NCI-H345 treated with DMSO at 0.1 percent for 48 hours (cell line): ENCODE results near the gene RAET1L.
A peak's percentile ranks its signal among the peaks of the same experiment; 100 is the strongest.
"Not testable (repeated sequence)": the region's sequence is repeated elsewhere in the genome, so short reads cannot be mapped to it uniquely, and the experiment has no call there.

Experiments used
- DNase-seq: peaks from one replicate; lab custom pipeline; 2025; ENCODE audit not compliant: unreplicated experiment; lab: John Stamatoyannopoulos, UW

Gene RAET1L

GRCh38 chr6:150025201-150025917 lies at the start of gene RAET1L:
RAET1L (minus strand) TSS chr6:150025532; CDS start chr6:150025471, 61 bp downstream.
- DNase-seq: no peak

DNA sequence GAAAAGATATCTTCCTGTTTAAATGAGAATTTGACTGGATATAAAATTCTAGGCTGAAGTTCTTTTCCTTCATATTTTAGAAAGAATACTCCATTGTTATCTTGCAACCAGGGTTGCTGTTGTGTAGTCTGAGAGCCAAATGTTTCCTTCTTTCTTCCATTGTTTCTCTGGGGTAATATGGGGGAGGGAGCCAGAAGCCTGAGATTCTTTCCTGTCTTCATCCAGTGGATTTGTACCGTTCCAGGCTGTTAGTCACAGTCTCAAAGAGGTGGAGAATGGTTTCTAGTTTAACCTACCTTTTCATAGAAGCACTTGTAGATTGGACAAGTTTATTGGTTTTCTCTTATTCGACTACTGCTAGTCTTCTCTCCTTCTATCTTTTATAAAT lies 49.7 kb upstream of the RAET1L start:
- no peak for DNase-seq

- not testable (repeated sequence) for DNase-seq
These were observed 49.2 kb upstream of the RAET1L start for GRCh38 chr6:150074396-150075033.

GRCh38 chr6:150072201-150072600 lies 46.9 kb upstream of the RAET1L start:
- DNase-seq: no peak

- DNase-seq: no peak
These were observed 45.0 kb upstream of the RAET1L start for GRCh38 chr6:150070236-150070818.

- DNase-seq: no peak
These were observed 44.4 kb upstream of the RAET1L start for GRCh38 chr6:150069706-150070105.

DNA sequence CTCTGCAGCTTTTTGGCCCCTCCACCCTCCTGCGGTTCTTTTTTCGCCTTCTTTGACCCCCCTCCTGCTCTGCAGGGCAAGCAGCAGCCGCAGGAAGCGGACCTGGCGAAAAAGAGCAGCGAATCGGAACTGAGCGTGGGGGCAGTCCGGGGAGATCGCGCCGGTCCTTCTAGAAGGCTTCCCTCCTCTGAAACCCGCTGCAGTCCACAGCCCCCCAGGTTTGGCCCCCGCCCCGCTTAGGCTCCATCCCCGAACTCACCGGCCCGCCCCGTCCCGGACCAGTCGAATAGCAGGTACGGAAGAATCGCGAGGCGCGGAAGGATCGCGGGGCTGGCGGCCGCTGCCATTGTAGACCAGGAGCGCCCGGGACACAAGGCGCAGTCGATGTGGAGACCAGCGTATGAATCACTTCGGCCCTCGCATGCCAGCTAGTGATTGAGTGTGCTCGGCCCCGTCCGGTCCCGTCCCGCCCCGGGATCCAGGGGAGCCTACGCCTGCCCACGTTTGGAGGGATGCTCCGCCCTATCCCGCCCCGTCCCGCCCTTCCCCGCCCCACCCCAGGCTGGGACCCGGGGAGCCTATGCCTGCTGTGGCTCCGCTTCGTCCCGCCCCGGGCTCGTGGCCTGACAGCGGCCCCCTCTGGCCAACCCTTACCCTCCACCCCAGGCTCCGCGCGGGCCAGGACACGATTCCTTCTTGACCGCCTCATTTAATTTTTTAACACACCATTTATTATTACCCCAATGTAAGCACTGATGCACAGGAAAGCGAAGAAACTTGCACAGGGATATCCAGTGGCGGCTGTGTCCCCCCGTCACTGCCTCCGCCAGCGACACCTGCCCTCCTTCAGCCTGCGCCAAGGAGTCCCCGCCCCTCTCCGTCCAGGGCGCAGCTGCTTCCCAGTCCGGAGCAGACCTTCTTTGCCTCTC lies 43.7 kb upstream of the RAET1L start, which contains the start of gene ULBP3:
Gene ULBP3, minus strand, starts transcription at position 402 of the 929 bp plus-strand sequence. Its CDS starts 55 bp downstream, at position 347.
- DNase-seq: peak; percentile 51

- no peak for DNase-seq
These were observed 42.8 kb upstream of the RAET1L start for GRCh38 chr6:150068151-150068550.

- no peak for DNase-seq
These were observed 39.8 kb upstream of the RAET1L start for GRCh38 chr6:150065083-150065482.

GRCh38 chr6:150063640-150064039 lies 38.3 kb upstream of the RAET1L start:
- DNase-seq: no peak

- DNase-seq: not testable (repeated sequence)
These were observed 34.6 kb upstream of the RAET1L start for GRCh38 chr6:150059973-150060372.

DNA sequence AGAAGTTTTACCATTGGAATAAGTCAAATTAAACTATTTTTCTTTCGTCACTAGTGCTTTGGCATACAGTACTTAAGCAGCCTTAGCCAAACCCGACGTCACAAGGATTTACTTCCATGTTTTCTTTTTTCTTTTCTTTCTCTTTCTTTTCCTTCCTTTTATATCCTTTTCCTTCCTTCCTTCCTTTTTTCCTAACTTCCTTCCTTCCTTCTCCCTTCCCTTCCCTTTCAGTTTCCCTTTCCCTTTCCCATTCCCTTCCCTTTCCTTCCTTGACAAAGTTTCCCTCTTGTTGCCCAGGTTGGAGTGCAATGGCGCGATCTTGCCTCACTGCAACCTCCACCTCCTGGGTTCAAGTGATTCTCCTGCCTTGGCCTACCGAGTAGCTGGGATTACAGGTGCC lies 33.7 kb upstream of the RAET1L start:
- no peak for DNase-seq

DNA sequence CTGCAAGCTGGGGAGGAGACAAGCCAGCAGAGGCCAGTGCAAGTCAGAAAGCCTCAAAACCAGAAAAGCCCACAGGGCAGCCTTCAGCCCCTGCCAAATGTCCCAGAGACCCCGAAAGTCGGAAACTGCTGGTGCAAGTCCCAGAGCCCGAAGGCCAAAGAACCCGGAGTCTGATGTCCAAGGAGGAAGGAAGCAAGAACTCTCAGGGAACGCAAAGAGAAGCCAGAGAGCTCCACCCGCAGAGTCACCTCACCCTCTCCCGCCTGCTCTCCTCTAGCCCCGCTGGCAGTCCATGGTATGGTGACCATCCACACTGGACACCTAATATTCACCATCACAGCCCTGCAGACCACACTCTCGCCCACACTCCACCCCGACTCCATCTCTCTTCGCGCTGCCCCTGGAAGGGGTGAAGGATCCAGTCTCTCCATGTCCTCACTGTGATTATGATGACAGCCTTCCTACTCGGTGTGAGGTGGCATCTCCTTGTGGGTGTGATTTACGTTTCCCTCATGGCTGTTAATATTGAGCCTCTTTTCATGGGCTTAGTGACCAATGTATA lies 33.0 kb upstream of the RAET1L start:
- no peak for DNase-seq

DNA sequence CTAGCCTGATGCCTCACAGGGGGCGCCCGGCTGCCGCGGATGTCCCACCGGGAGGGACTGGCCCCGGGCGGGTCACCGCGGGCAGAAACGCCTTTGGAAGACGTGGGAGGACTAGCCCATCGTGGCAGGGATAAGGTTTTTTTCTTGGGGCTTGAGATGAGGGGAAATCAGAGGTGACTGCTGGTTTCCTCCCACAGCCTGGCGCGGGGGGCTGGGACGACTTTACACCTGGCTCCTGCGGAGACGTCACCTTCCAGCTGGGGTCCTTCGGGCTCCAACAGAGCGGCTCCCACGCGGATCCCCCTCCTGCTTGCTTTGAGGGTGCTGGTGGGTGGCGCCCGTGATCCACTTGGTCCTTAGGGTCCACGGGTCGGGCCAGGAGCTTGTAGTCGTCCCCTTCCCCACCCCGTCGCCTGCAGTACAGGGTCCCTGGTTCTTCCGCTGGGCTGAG lies 32.2 kb upstream of the RAET1L start:
- DNase-seq: no peak

DNA sequence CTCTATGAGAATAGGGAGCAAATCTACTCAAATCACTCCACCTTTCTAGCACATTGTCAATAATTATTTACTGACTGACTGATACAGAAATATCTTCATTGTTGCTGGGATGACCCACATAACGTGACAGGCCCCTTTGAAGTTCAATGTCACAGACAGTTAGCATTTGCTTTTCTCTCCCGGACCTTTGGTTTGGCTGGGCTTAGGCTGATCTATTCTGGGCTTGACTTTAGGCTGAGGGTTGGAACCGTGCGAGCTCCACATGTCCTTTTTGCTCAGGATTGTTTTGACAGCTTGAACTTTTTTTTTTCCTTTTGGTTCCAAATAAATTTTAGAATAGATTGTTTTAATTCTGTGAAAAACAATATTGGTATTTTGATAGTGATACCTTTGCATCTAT lies 31.6 kb upstream of the RAET1L start:
- DNase-seq: no peak

DNA sequence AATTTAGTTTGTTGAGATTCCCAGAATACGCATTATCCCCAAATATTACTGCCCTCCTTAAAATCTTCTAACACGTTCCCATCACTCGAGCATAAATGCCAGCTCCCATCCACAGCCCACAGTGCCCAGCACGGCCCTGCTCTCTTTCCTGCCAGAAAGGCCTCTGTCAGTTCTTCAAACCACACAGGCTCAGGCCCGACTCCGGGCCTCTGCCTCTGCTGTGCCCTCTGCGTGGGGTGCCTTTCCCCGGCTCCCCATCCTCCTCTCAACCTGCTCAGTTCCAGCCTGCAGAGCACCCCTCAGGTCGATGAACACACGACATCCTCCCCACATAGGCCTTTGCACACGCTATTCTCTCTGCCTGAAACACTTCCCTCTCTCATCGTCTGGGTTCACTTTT lies 30.8 kb upstream of the RAET1L start:
- no peak for DNase-seq

- no peak for DNase-seq
These were observed 29.8 kb upstream of the RAET1L start for GRCh38 chr6:150055131-150055530.

- DNase-seq: no peak
These were observed 28.1 kb upstream of the RAET1L start for GRCh38 chr6:150053450-150053849.

GRCh38 chr6:150050846-150051245 lies 25.5 kb upstream of the RAET1L start:
- no peak for DNase-seq

DNA sequence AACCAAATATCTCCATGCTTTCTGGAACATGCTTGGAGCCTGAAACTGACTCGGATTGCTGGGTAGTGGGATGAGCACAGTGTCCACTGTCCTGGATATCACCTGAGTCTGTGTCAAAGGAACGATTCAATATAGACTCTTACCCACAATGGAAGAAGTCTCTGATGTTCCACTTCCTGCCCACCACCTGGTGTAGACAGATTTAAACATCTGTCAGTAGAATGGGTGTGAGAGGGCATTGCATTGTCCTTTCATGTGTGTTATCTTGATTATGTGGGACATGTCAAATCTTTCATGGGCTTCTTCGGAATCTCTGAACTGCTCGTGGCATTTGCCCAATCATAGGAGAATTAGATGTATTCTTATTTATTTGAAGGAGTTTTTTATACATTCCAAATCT lies 22.8 kb upstream of the RAET1L start:
- DNase-seq: no peak

GRCh38 chr6:150046943-150047342 lies 21.6 kb upstream of the RAET1L start:
- no peak for DNase-seq
